Left ventricle myocardium superior (tissue), 1 donor: Measurements from ENCODE around the gene GRAMD2B. TPM values are rescaled to one million over a fixed set of nuclear protein-coding genes. Genes with fewer than 3 reads are reported as not detected.
"Not testable (repeated sequence)": the region's sequence is repeated elsewhere in the genome, so short reads cannot be mapped to it uniquely, and the experiment has no call there.

Experiments
- ATAC-seq: fragments of 200-7000 bp; cut with Tn5 transposase; one replicate; pipeline ENCODE4 v1.9.1; 2020; ENCODE audit warnings: mild to moderate bottlenecking, moderate library complexity
- DNase-seq: peaks from one replicate; pipeline ENCODE4 v3.0.0-alpha.2; 2020
- intact Hi-C: fragments of 100-400 bp; cut with micrococcal nuclease; formaldehyde crosslinking; loops from one replicate; pipeline ENCODE4 v1.11.0; 2022
- total RNA-seq: library from RNA; stranded (reverse); fragmentation: NEBNext Ultra II Directional; extraction: Animal tissue kit (Norgen Biotek cat#: 25700); gene quantifications from one replicate; pipeline ENCODE4 v1.2.1, GENCODE V29; 2021
- donor health status: DM: no; HTN: yes; CAD: no; lungs with severe emphysema.

The GRAMD2B gene
- total RNA-seq, 1 donor from 2014 or later = 35.2 TPM

DNA sequence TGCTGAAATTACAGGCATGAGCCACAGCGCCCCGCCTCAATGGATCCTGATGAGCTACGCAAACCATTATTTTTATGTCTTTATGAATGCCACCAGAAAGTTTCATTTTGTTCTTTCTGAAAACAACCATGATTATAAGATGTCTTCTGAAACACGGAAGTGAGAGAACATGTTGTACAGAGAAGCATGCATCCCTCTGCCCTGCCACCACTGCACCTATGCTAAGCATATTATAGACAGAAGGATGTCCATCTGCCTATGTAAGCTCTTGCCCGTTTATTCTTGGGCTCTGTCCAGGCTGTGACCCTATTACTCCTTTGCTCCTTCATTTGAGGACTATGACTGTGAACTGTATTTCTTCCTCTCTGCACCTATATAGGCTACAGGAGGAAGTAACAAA, 74.3 kb downstream of the GRAMD2B start:
- intact Hi-C loops = loop anchor here (10.0 kb wide), 1 partner anchor 143 kb away; no protein-coding TSS in a partner anchor
- ATAC-seq (no peak), DNase-seq (no peak)

DNA sequence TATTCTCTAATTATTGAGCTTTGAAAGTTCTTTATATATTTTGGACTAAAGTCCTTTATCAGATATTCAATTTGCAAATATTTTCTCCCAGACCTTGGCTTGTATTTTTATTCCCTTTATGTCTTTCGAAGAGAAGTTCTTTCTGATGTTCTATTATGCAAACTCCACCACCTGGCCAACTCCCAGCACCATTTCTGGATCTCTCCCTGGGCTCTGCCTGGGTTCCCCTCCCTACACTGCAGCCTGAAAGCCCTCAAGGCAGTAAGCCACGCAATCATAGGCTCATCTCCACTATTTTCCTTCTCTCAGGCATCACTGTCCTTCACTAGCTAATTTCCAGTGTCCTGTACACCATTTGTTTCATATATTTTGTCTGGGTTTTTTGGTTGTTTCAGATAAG, 76.1 kb downstream of the GRAMD2B start:
- ATAC-seq (no peak), DNase-seq (no peak)
- intact Hi-C loops = loop anchor here (10.0 kb wide), 1 partner anchor 144 kb away; no protein-coding TSS in a partner anchor

DNA sequence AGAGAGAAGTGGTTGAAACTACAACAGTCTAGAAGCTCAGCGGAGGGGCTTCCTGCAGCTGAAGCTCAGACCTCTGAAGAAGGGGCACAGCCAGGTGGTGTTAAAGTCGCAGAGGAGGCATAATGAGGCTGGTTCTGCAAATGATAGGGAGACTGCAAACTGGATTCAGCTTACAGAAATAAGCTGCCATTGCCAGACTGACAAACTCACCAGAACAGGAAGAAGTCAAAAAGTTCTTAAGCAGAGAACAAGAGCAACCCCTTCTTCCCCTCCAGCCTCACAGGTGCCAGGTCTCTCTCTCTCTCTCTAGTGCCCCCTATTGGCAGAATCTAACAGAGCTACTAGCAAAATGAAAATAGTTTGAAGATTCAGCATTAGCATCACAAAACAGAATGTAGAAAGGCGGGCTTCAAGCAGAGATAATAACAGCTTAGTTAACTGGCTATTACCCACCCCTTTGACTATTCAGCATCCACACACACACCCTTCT, 76.7 kb downstream of the GRAMD2B start:
- ATAC-seq (no peak), DNase-seq (no peak)
- intact Hi-C loops = loop anchor here (10.0 kb wide), 1 partner anchor 145 kb away; no protein-coding TSS in a partner anchor

DNA sequence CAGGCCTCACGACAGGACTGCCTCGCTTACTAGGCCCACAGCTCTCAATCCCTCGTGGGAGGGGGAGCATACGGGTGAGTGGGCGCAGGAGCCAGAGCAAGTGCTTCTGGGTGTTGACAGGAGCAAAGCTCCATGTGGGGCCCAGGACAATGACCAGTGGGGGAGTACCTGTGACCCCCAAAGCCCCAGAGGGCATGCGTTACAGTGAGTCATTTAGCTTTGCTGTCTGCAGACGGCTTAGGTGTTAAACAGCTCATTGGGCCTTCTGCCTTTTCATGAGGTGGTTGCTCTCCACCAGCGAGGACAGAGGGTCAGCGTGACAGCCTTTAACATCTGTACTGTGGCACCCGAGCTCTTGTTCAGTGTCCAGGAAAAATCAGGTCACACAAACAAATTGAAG, 78.2 kb downstream of the GRAMD2B start:
- DNase-seq = no peak
- ATAC-seq = no peak
- intact Hi-C loops = no loop called here

DNA sequence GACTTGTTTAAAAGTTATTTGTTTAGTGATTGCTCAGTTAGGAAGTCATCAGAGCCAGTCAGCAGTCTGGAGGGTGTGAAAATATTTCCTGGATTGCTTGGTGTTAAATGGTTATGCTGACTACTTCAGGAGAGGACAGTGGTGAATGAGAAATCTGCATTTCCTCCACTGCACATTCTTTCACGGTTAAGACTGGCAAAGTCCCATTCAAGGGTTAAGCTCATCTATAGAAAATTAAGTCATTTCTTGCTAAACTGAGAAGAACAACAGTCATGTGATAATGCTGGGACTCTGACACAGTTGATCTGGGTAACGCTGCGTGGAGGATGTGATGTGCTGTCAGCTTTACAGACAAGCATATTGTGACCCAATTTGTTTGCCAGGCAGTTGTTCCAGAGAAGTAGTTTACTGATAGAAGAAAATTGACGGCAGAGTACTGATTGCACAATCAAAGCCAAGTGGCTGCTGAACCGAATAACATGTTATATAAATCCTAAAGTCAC, 80.4 kb downstream of the GRAMD2B start:
- no peak for DNase-seq
- intact Hi-C loops = no loop called here
- peak; percentile 85 for ATAC-seq

DNA sequence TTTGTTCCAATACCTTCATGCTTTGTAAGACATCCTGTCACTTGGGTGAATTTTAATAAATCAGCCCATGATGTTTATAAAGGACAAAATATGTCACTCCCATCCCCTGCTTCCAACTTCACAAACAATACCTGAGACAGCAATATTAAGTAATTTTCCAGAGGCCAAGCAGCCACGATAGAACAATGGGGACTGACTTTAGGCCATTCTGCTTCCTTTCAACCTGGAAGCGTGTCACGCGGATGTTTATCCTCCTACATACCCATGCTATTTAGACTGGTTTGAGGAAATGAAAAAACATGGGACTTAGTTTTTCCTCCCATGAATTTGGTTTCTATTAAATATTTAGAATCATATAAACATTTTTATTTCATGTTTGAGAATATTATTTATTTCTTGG, 82.9 kb downstream of the GRAMD2B start:
- DNase-seq (no peak), ATAC-seq (no peak)
- intact Hi-C loops = no loop called here

DNA sequence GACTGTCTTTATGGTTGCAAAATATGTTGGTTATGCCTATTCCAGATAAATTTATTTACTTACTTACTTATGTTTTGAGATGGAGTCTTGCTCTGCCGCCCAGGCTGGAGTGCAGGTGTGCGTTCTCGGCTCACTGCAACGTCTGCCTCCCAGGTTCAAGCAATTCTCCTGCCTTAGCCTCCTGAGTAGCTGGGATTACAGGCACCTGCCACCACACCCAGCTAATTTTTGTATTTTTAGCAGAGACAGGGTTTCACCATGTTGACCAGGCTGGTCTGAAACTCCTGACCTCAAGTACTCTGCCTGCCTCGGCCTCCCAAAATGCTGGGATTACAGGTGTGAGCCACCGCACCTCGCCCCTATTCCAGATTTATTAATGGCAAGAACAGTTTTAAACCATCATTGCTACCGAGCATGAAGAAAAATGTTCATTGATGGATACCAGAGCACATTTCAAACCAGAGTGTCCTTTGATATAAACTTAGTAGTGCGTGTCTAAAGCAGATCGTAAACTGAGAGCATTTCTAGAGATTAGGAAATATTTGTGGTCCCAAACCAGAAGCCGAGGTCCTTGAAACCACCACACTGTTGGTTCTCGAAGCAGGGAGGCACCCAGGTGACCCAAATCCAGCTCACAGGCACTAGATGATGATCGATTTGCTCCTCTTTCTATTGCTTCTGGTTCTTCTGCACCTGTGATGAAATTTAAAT, 85.2 kb downstream of the GRAMD2B start:
- ATAC-seq (no peak), DNase-seq (no peak)
- intact Hi-C loops = no loop called here

DNA sequence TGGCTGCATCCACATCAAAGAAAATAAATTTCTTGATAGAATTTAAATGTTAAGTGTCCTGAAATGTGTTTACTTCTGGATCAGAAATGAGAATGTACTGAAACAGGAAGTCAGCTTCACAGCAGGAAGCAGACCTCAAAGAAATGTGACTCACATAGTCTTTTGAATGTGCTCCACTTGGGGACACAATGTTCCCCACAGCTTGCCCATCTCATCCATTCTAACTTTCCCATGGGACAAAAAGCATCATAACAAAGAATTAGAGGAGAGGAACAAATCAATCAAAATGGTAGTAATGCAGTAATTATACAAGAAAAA, 85.7 kb downstream of the GRAMD2B start:
- DNase-seq = no peak
- intact Hi-C loops = no loop called here
- ATAC-seq = peak; percentile 86

DNA sequence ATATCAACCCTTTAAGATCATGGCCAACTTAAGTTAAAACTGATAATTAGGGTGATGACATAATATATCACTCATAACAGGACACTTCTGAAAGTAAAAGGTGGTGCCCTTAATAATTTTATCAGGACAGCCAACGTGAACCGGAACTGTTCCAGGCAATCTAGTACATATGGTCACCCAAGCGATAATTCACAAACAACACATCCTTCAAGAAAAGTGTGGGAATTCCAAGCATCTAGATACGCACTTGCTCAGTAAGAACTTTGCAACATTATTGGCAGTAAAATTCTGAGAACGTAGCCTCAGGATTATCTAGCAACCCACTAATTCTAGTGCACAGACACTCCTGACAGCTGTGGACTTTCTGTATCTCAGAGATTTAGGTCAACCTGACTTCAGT, 86.1 kb downstream of the GRAMD2B start:
- DNase-seq (no peak), ATAC-seq (peak; percentile 69)
- intact Hi-C loops = no loop called here

DNA sequence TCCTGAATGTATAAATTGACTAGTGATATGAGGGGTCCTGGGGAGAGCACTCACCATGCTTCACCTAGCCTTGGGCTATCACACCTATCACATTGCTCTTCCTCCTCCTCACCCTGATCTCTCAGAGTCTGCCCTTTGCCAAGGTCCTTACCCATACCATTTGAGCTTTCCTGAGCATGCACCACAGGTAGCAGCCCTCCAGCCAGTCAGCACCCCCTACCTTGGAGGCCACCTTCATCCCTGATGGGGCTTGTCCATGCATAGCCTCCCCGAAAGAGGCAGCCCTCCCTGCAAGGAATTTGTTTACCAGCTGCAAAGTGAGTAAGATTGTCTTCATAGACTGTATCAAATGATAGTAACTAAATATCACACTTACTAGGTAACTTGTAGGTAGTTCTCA, 88.8 kb downstream of the GRAMD2B start:
- intact Hi-C loops = no loop called here
- ATAC-seq (no peak), DNase-seq (no peak)

DNA sequence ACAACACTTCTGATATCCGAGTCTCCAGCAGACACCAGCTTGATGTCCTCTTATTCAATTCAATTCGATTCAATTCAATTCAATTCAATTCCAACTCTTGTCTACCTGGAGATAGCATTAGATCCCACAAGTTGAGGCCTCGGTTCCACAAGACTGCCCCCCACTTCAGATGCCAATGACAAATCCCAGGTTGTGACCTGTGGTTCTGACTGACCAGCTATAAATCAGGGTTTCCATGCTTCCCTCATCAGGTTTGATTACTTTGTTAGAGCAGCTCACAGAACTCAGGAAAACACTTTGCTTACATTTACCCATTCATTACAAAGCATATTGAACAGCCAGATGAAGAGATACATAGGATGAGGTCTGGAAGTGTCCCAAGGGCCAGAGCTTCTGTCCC, 89.2 kb downstream of the GRAMD2B start:
- DNase-seq (no peak), ATAC-seq (no peak)
- intact Hi-C loops = no loop called here

DNA sequence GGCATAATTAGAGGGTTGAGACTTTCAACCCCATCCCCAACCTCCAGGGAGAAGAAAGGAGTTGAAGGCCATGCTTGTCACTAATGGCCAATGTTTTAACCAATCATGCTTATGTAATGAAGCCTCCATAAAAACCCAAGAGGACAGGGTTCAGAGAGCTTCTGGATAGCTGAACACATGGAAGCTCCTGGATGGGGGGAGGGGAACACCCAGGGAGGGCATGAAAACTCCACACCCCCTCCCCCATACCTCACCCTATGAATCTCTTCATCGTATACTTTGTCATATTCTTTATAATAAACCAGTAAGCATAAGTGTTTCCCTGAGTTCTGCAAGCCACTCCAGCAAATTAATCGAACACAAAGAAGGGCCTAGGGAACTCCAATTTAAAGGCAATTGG, 90.1 kb downstream of the GRAMD2B start:
- DNase-seq = no peak
- intact Hi-C loops = no loop called here
- no peak for ATAC-seq

DNA sequence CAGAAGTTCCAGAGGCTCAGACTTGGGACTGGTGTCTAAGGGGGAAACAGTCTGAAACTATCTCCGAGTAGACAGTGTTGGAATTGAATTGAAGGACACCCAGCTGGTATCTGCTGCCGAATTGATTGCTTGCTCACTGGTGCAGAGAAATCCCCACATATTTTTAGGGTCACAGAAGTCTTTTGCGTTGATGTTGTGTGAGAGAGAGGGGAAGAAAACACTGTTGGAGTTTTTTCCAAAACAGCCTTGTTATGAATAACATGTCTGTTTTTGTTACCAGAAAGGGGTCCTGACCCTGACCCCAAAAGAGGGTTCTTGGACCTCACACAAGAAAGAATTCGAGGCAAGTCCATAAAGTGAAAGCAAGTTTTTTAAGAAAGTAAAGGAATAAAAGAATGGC, 90.5 kb downstream of the GRAMD2B start:
- no peak for ATAC-seq
- no peak for DNase-seq
- intact Hi-C loops = no loop called here

DNA sequence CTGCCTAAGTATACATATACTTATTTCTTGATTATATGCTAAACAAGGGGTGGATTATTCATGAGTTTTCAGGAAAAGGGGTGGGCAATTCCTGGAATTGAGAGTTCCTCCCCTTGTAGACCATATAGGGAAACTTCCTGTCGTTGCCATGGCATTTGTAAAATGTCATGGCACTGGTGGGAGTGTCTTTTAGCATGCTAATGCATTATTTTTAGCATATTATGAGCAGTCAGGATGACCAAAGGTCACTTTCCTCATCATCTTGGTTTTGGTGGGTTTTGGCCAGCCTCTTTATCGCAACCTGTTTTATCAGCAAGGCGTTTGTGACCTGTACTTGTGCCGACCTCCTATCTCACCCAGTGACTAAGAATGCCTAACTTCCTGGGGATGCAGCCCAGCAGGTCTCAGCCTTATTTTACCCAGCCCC, 90.9 kb downstream of the GRAMD2B start:
- intact Hi-C loops = no loop called here
- no peak for DNase-seq
- no peak for ATAC-seq

DNA sequence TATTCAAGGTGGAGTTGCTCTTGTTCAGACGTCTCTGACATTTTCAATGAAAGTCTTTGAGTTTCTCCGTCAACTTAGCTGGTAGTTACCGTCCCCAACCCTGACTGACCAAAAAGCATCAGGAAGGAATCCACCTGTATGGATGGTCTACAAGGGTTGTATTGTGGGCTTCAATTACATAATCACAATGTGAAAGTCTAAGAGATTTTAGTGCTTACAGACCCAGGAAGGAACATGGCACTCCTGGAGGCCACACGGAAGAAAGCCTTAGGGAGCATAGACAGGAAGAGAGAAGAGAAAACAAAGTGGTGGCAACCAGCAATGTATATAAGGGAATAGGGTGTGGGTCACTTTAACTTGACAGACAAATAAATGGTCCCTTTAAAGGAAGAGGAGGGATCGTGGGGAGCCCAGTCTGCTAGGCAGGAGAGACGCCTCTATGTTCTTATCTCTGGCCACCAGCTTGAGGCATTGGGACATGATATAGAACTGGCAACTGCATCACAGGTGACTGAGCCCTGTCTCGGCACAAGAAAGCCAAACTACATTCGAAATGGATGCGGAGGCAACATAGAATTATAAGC, 91.4 kb downstream of the GRAMD2B start:
- intact Hi-C loops = no loop called here
- ATAC-seq = no peak

DNA sequence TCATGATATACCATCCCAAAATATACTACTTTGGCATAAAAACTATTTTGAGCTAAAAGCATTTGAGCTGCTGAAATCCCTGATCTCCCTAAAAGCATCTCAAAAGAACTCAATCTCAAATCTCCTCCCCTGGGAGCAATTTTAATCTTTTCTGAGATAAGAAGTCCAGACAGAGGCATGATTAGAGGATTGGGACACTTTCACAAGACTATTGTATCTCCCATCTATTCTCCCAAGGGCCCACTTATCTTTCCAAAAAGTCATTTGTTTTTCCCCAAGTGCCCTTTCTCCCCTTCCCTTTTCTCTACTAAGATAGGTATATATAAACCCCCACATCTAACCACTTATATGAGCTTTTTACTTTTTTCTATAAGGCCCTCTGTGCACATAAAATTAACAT, 92.1 kb downstream of the GRAMD2B start:
- ATAC-seq = no peak
- DNase-seq = no peak
- intact Hi-C loops = no loop called here

More for the DNA sequence above, 91.4 kb downstream of the GRAMD2B start:
- no peak for DNase-seq

DNA sequence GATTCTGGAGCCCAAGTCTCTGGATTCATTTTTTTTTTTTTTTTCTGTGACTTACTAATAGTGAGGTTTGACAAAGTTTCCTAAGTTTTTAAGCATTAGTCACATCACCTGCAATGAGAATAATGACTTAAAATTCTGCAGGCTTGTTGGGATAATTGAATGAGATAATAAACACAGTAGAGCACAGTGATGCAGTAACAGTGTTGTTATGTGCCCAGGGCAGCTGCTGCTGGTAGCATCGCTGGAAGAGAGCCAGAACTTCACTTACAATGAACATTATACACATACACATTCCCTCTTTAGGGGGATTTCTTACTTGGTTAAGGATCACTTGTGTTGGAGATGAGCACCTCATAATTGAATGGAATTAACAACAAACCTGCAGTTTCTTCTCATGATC, 92.9 kb downstream of the GRAMD2B start:
- no peak for DNase-seq
- ATAC-seq = no peak
- intact Hi-C loops = no loop called here

DNA sequence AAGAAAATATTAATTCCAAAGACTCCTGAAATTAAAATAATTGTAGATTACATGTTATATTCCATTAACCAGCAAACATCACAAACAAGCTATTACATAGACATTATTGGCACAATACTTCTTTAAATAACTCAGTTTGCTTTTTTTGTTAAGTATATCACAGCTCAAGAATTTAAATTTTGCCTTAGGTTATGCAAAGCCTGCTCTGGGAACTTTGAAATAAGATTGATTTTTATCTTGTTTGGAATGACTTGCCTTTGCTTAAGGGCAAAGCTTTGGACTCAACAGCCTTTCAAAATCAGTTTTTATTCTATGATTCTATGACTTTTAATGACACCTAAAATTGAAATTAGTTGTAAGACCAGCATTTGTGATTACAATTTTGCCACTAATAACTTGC, 93.6 kb downstream of the GRAMD2B start:
- DNase-seq (no peak), ATAC-seq (no peak)
- intact Hi-C loops = no loop called here

DNA sequence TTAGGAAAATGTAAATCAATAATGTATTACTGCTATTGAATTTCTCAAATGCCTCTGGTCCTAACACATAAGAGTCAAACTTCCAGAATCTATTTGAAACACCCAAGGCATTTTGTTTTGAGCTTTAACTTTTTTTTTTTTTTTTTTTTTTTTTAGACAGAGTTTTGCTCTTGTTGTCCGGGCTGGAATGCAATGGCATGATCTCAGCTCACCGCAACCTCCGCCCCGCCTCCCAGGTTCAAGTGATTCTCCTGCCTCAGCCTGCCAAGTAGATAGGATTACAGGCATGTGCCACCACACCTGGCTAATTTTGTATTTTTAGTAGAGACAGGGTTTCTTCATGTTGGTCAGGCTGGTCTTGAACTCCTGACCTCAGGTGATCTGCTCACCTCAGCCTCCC, 96.0 kb downstream of the GRAMD2B start:
- DNase-seq, intact Hi-C loops, ATAC-seq: not testable (repeated sequence)

DNA sequence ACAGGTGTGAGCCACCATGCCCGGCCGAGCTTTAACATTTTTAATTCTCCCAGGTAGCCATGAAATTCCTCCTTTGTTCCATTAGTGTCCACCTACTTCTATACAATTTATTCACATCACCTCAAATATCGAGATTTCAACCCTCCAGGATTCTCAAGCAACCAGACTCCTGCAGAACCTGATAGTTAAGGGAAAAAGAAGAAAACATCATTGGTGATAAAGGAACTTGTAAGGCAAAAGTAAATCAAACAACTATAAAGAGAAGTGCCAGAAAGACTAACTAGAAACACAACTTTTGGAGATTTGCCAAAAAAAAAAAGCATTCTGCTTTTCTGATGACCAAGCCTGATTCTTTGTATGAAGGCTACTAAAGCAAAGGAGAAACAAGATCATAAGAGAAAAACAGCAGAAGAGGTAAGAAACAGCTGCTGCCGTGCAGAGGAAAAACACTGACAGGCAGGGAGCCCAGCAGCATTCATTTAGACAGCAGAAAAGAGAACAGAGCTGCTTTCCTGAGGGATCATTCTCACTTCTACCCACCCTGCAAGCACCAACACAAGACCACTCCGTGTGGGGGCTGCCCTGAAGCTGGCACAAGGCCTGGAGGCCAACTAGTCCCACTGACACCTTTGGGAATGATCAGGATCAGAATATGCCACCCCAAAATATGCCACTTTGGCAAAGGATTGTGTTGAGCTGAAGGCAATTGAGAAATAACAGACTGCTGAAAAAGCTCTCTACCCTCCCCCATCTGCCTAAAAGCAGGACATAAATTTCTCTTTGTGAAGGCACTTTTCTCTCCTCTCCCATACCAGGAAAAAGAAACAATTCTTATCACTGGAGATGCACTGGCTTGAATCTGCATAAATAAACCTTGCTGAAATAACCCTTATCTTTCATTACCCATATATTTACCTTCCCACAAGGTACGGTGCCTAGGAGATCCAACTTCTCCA, 96.7 kb downstream of the GRAMD2B start:
- ATAC-seq = peak; percentile 80
- peak; percentile 50 for DNase-seq
- intact Hi-C loops = no loop called here
